HK-2 (cell line): ENCODE measurements around the gene BBS5.

Source experiments
- DNase-seq: peaks from one replicate; pipeline ENCODE4 v3.0.0-alpha.2; 2018; ENCODE audit not compliant: unreplicated experiment

The BBS5 gene

DNA sequence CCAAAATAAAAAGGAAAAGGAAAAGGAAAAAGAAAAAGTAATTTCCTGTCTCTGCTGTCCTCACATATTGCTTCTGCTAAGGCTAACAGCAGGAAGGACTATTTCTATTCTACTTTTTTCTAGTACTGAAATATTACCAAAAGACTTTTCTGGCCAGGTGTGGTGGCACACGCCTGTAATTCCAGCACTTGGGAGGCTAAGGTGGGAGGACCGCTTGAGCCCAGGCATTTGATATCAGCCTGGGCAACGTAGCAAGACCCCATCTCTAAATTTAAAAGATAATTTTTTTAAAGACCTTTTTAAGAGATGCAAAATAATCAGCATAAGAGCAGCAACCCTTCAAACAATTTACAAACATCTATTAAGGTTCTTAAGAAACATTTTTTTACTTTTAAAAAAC lies 63.1 kb downstream of the BBS5 start:
- no peak for DNase-seq

DNA sequence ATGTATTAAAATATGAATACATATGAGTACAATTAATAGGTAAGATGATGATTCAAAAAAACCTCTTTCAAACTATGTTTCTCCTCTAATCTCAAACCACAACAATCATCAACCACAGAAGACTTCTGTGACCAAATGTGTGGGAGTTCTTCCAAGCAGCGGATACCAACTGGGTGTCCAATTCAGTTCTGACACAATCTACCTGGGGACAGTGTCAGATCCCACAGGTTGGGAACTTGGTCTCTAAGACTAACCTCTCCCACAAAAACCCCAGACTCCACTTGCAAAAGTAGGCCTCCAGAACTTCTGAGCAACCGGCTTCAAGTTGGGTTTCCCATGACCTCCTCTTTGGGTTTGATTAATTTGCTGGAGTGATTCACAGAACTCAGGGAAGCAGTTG lies 67.5 kb downstream of the BBS5 start:
- no peak for DNase-seq
